ENCODE data around the gene HDAC9.

The HDAC9 gene

GRCh38 chr7:18558910-18559309 is 63.4 kb downstream of the HDAC9 start:
- no peak for DNase-seq

- no peak for DNase-seq
Measured at GRCh38 chr7:18559756-18560155, 64.2 kb downstream of the HDAC9 start.

GRCh38 chr7:18564779-18565178 is 69.2 kb downstream of the HDAC9 start:
- no peak for DNase-seq

GRCh38 chr7:18565337-18565736 is 69.8 kb downstream of the HDAC9 start:
- no peak for DNase-seq

GRCh38 chr7:18566205-18566604 is 70.7 kb downstream of the HDAC9 start:
- no peak for DNase-seq

GRCh38 chr7:18566829-18567228 is 71.3 kb downstream of the HDAC9 start:
- no peak for DNase-seq

- DNase-seq = peak; percentile 12
Measured at GRCh38 chr7:18570441-18570840, 74.9 kb downstream of the HDAC9 start.

- peak; percentile 36 for DNase-seq
Measured at GRCh38 chr7:18570890-18571478, 75.4 kb downstream of the HDAC9 start.

- DNase-seq = no peak
Measured at GRCh38 chr7:18572154-18572553, 76.6 kb downstream of the HDAC9 start.

GRCh38 chr7:18572885-18573284 is 77.3 kb downstream of the HDAC9 start:
- no peak for DNase-seq

- no peak for DNase-seq
Measured at GRCh38 chr7:18573410-18574234, 78.1 kb downstream of the HDAC9 start.

- DNase-seq = no peak
Measured at GRCh38 chr7:18574235-18574540, 78.6 kb downstream of the HDAC9 start.

- DNase-seq = no peak
Measured at GRCh38 chr7:18574676-18575075, 79.1 kb downstream of the HDAC9 start.

GRCh38 chr7:18575622-18576572 is 80.3 kb downstream of the HDAC9 start:
- DNase-seq = no peak

GRCh38 chr7:18577096-18577771 is 81.7 kb downstream of the HDAC9 start:
- no peak for DNase-seq

GRCh38 chr7:18579698-18580097 is 84.1 kb downstream of the HDAC9 start:
- no peak for DNase-seq

GRCh38 chr7:18580950-18581349 is 85.4 kb downstream of the HDAC9 start:
- no peak for DNase-seq

- no peak for DNase-seq
Measured at GRCh38 chr7:18583305-18583704, 87.8 kb downstream of the HDAC9 start.

GRCh38 chr7:18590241-18590640 is 94.7 kb downstream of the HDAC9 start:
- DNase-seq = no peak

- DNase-seq = no peak
Measured at GRCh38 chr7:18590744-18591340, 95.3 kb downstream of the HDAC9 start.

GRCh38 chr7:18593602-18594279 is 98.2 kb downstream of the HDAC9 start:
- DNase-seq = no peak

GRCh38 chr7:18597754-18598153 is 102.2 kb downstream of the HDAC9 start:
- no peak for DNase-seq

All from NCI-H345 (cell line).